ENCODE results near the gene APELA.

- no peak for TF ChIP-seq EP300 (IDR thresholded peaks at IDR 0.05)
- TF ChIP-seq POLR2AphosphoS5 (IDR thresholded peaks at IDR 0.05), result no peak
- no peak for TF ChIP-seq CTCF (IDR thresholded peaks at IDR 0.05)
Observed at GRCh38 chr4:164931551-164932324, 54.8 kb downstream of the APELA start.

Data from upper lobe of left lung (tissue), 4 donors.